NCI-H2171 (cell line): Measurements from ENCODE around the gene BEND3.
"Not testable (repeated sequence)": the region's sequence is repeated elsewhere in the genome, so short reads cannot be mapped to it uniquely, and the experiment has no call there.

Experiments
- DNase-seq: peaks from one replicate; lab custom pipeline; 2025; lab: John Stamatoyannopoulos, UW

BEND3 gene

GRCh38 chr6:107121266-107121665 is 6.0 kb upstream of the BEND3 start:
- DNase-seq: no peak

GRCh38 chr6:107120404-107120803 is 5.1 kb upstream of the BEND3 start:
- no peak for DNase-seq

- DNase-seq: peak; percentile 3
These were observed 3.7 kb upstream of the BEND3 start for GRCh38 chr6:107118976-107119375.

GRCh38 chr6:107118540-107118939 is 3.2 kb upstream of the BEND3 start:
- DNase-seq: not testable (repeated sequence)

- no peak for DNase-seq
These were observed 1.6 kb upstream of the BEND3 start for GRCh38 chr6:107116931-107117330.

- peak; percentile 15 for DNase-seq
These were observed 1.1 kb upstream of the BEND3 start for GRCh38 chr6:107116328-107116892.

GRCh38 chr6:107115695-107116327 is 496 bp upstream of the BEND3 start:
- peak; percentile 55 for DNase-seq

GRCh38 chr6:107114213-107114925 is 946 bp downstream of the BEND3 start:
- peak; percentile 80 for DNase-seq

- DNase-seq: no peak
These were observed 5.1 kb downstream of the BEND3 start for GRCh38 chr6:107110200-107110599.

- DNase-seq: no peak
These were observed 7.0 kb downstream of the BEND3 start for GRCh38 chr6:107108201-107108890.

- no peak for DNase-seq
These were observed 7.5 kb downstream of the BEND3 start for GRCh38 chr6:107107791-107108190.

GRCh38 chr6:107106165-107106564 is 9.2 kb downstream of the BEND3 start:
- no peak for DNase-seq

- no peak for DNase-seq
These were observed 9.7 kb downstream of the BEND3 start for GRCh38 chr6:107105511-107106116.

- DNase-seq: no peak
These were observed 12.2 kb downstream of the BEND3 start for GRCh38 chr6:107103082-107103481.

GRCh38 chr6:107102414-107102805 is 12.9 kb downstream of the BEND3 start:
- peak; percentile 5 for DNase-seq

GRCh38 chr6:107101686-107102413 is 13.5 kb downstream of the BEND3 start:
- no peak for DNase-seq

GRCh38 chr6:107101211-107101610 is 14.1 kb downstream of the BEND3 start:
- DNase-seq: no peak

GRCh38 chr6:107098436-107099307 is 16.6 kb downstream of the BEND3 start:
- no peak for DNase-seq

GRCh38 chr6:107084459-107084858 is 30.9 kb downstream of the BEND3 start:
- not testable (repeated sequence) for DNase-seq

- no peak for DNase-seq
These were observed 31.4 kb downstream of the BEND3 start for GRCh38 chr6:107083921-107084320.
